Smooth muscle cell (in vitro differentiated cells): ENCODE measurements around the gene ST6GALNAC5. TPM values are rescaled to one million over a fixed set of nuclear protein-coding genes. Genes with fewer than 3 reads are reported as not detected.

ENCODE experiments used
- DNase-seq: peaks from one replicate; lab custom pipeline; 2025; ENCODE audit not compliant: unreplicated experiment; lab: John Stamatoyannopoulos, UW
- H2AFZ ChIP-seq: fragments of 200-600 bp; sonication (generic); 2 replicates; pipeline ENCODE4 v1.6.0; 2016; ENCODE audit warnings: antibody characterized with exemption, low read depth, mild to moderate bottlenecking
- H3F3A ChIP-seq: fragments of 200-600 bp; sonication (generic); 2 replicates; pipeline ENCODE4 v1.6.0; 2017; ENCODE audit warnings: antibody characterized with exemption, low read depth
- H3K27ac ChIP-seq: fragments of 200-600 bp; sonication (generic); 2 replicates; pipeline ENCODE4 v1.5.1; 2016; ENCODE audit warnings: low read depth, mild to moderate bottlenecking
- H3K27me3 ChIP-seq: fragments of 200-600 bp; sonication (generic); 2 replicates; pipeline ENCODE4 v1.6.1; 2016; ENCODE audit warnings: low read depth, mild to moderate bottlenecking
- H3K36me3 ChIP-seq: fragments of 200-600 bp; sonication (generic); 2 replicates; pipeline ENCODE4 v1.5.1; 2016; ENCODE audit warnings: low read depth
- H3K4me1 ChIP-seq: fragments of 200-600 bp; sonication (generic); 2 replicates; pipeline ENCODE4 v1.5.1; 2016; ENCODE audit warnings: low read depth
- H3K4me2 ChIP-seq: fragments of 200-600 bp; sonication (generic); 2 replicates; pipeline ENCODE4 v1.6.0; 2016; ENCODE audit warnings: mild to moderate bottlenecking
- H3K4me3 ChIP-seq: fragments of 200-600 bp; sonication (generic); 2 replicates; pipeline ENCODE4 v1.5.1; 2016; ENCODE audit warnings: mild to moderate bottlenecking
- H3K79me2 ChIP-seq: fragments of 200-600 bp; sonication (generic); 2 replicates; pipeline ENCODE4 v1.6.0; 2016; ENCODE audit warnings: low read depth, mild to moderate bottlenecking
- H3K9ac ChIP-seq: fragments of 200-600 bp; sonication (generic); 2 replicates; pipeline ENCODE4 v1.6.0; 2016; ENCODE audit warnings: low read depth
- H3K9me3 ChIP-seq: fragments of 200-600 bp; sonication (generic); replicated peaks from 2 replicates; pipeline ENCODE4 v1.5.1; 2016; ENCODE audit warnings: low read depth
- H4K20me1 ChIP-seq: fragments of 200-600 bp; sonication (generic); 2 replicates; pipeline ENCODE4 v1.6.0; 2016; ENCODE audit warnings: low read depth
- CTCF ChIP-seq: fragments of 200-600 bp; sonication (generic); IDR thresholded peaks from 2 replicates; pipeline ENCODE4 v1.5.1; 2017; ENCODE audit warnings: borderline replicate concordance, mild to moderate bottlenecking, antibody characterized with exemption; ENCODE audit not compliant: insufficient read depth, poor library complexity, severe bottlenecking
- WGBS: methylation state at CpG from one replicate; pipeline ENCODE4 v1.1.7; 2016; ENCODE audit warnings: low lambda C conversion rate; 5-methylcytosine and 5-hydroxymethylcytosine counted together
- polyA plus RNA-seq: library from polyadenylated mRNA; unstranded; fragments of >200 nt; fragmentation: Nextera tagmentation; extraction: Ambion mirVana; gene quantifications from 2 replicates; pipeline ENCODE4 v1.2.1, GENCODE V29; 2016
- total RNA-seq: library from RNA; depleted of rRNA; stranded (reverse); fragments of >200 nt; gene quantifications from 2 replicates; pipeline ENCODE4 v1.2.3, GENCODE V29; 2014

The ST6GALNAC5 gene
- total and polyA plus RNA-seq, 2 experiments from 2014 or later = 24.9 to 38.8 TPM

- Histone ChIP-seq H3K79me2 (no peaks in the 10 kb centered on the region), H3K36me3 (no peaks in the 10 kb centered on the region), H3K4me3 (no peak overlapping the region), H3K9ac (no peak overlapping the region), H3K4me1 (peaks cover 22% of the 10 kb centered on the region), H3K9me3 (no peaks in the 10 kb centered on the region), H3K27ac (no peak overlapping the region), H3F3A (no peaks in the 10 kb centered on the region), H3K27me3 (no peaks in the 10 kb centered on the region), H4K20me1 (no peaks in the 10 kb centered on the region), H2AFZ (no peak overlapping the region), H3K4me2 (no peak overlapping the region)
- TF ChIP-seq CTCF = no peak
- no peak for DNase-seq
- WGBS = 76% methylated on average over 4 of the region's 4 CpGs
These were observed 214.6 kb downstream of the ST6GALNAC5 start for GRCh38 chr1:77081834-77082233.

DNA sequence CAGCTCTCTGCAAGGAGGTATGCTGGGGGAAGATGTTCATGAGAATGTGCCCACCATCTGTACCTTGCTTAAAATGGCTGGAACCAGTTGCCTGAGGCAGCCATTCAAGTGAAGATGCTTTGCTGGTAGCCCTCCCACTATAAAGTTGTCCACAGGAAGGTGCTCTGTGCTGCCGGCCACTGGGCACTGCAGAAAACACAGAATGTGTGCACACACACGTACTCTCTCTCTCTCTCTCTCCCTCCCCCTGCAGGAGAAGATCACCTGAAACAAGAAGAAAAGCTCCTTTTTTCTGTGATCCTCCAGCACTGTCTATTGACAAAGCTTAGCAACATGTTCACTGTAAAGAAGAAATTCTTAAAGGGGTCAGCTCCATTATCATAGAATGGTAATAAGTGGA, 217.2 kb downstream of the ST6GALNAC5 start:
- Histone ChIP-seq H3K4me1 (peaks cover 22% of the 10 kb centered on the region), H3K9me3 (no peaks in the 10 kb centered on the region), H3K4me2 (no peak overlapping the region), H2AFZ (no peak overlapping the region), H3K79me2 (no peaks in the 10 kb centered on the region), H4K20me1 (no peaks in the 10 kb centered on the region), H3F3A (no peaks in the 10 kb centered on the region), H3K9ac (no peak overlapping the region), H3K36me3 (no peaks in the 10 kb centered on the region), H3K27me3 (no peaks in the 10 kb centered on the region), H3K4me3 (no peak overlapping the region), H3K27ac (no peak overlapping the region)
- DNase-seq = no peak
- WGBS = 87% methylated on average over 2 of the region's 2 CpGs
- no peak for TF ChIP-seq CTCF

DNA sequence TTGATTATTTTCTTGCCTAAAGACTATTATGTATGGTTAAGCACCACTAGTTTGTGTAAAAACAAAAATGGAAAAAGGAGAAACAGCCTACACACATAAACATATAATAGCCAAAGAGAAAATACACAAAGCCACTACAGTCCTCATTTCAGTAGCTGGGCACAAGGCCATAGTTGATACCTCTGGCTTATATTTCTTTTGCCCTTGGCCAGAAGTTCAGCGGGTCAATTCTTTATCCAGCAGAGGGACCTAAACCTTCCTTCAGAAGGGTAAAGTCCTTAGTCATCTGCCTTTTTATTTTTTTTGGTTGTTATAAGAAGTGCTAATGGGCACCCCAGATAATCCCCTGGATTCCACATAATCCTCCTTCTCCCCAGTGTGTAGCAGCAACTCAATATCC, 217.8 kb downstream of the ST6GALNAC5 start:
- no peak overlapping the region for H3K4me3 ChIP-seq
- no peak overlapping the region for H2AFZ ChIP-seq
- H4K20me1 ChIP-seq = no peaks in the 10 kb centered on the region
- H3K27ac ChIP-seq = no peak overlapping the region
- H3K27me3 ChIP-seq = no peaks in the 10 kb centered on the region
- H3K36me3 ChIP-seq = no peaks in the 10 kb centered on the region
- H3K9me3 ChIP-seq = no peaks in the 10 kb centered on the region
- no peak overlapping the region for H3K4me2 ChIP-seq
- TF ChIP-seq CTCF = no peak
- H3K9ac ChIP-seq = no peak overlapping the region
- peaks cover 25% of the 10 kb centered on the region for H3K4me1 ChIP-seq
- no peaks in the 10 kb centered on the region for H3F3A ChIP-seq
- WGBS = 97% methylated on average over 1 of the region's 1 CpG
- no peak for DNase-seq
- no peaks in the 10 kb centered on the region for H3K79me2 ChIP-seq

DNA sequence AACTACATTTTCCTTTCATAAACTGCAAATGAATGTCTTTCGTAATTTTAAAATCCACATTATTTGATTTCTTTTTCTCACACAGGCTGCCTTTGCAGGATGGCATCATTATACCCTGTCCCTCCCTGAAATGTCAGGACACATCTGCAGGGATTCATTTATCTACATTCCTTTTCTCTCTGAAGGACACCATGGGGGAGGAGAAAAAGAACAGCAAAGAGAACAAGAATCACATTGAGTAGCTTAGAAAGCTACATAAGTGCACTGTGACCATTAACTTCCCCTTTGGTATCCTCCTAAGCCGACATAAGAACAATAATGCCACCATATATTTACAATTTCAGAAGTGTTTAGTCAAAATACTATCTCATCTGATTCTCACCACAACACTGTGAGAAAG, 222.5 kb downstream of the ST6GALNAC5 start:
- Histone ChIP-seq H3K79me2 (no peaks in the 10 kb centered on the region), H3K27ac (no peak overlapping the region), H3K9ac (no peak overlapping the region), H2AFZ (no peak overlapping the region), H3K27me3 (no peaks in the 10 kb centered on the region), H4K20me1 (no peaks in the 10 kb centered on the region), H3K9me3 (no peaks in the 10 kb centered on the region), H3K4me2 (no peak overlapping the region), H3K4me1 (peaks cover 21% of the 10 kb centered on the region), H3F3A (no peaks in the 10 kb centered on the region), H3K36me3 (no peaks in the 10 kb centered on the region), H3K4me3 (no peak overlapping the region)
- 39% methylated on average over 2 of the region's 2 CpGs for WGBS
- no peak for TF ChIP-seq CTCF
- no peak for DNase-seq
